B cell (primary cell): ENCODE results near the gene ZMYND8. TPM values are rescaled to one million over a fixed set of nuclear protein-coding genes. Genes with fewer than 3 reads are reported as not detected.

Experiments used
- ATAC-seq: fragments of 200-7000 bp; cut with Tn5 transposase; one replicate; pipeline ENCODE4 v1.10.0; 2021; ENCODE audit warnings: low read depth, mild to moderate bottlenecking, moderate number of reproducible peaks, moderate library complexity
- CTCF ChIA-PET: fragments of 350-600 bp; sonication (Branson Sonifier 250); formaldehyde crosslinking; loops from one replicate; lab custom pipeline; 2021; ENCODE audit warnings: antibody characterized with exemption, inconsistent platforms; lab: Charles Lee
- POLR2A ChIA-PET: fragments of 350-600 bp; sonication (Branson Sonifier 250); formaldehyde crosslinking; loops from one replicate; lab custom pipeline; 2021; ENCODE audit warnings: antibody characterized with exemption; lab: Charles Lee
- DNase-seq: peaks from one replicate; pipeline ENCODE4 v3.0.0; 2013
- H2AFZ ChIP-seq: 2 replicates; pipeline ENCODE4 v1.6.1; 2012; ENCODE audit warnings: mild to moderate bottlenecking, low read depth, low read length; ENCODE audit not compliant: insufficient read depth, poor library complexity, severe bottlenecking
- H3K27ac ChIP-seq, 2 donors: 1 replicate in 1 of 2; 2 replicates in 1 of 2; pipeline ENCODE4 v1.5.1; 2012 to 2013; ENCODE audit warnings: low read length in 2 of 2, mild to moderate bottlenecking in 2 of 2, moderate library complexity in 1 of 2
- H3K27me3 ChIP-seq, 4 experiments: fragments of 200-600 bp in 1 of 4; sonication (generic) in 1 of 4; replicated peaks in 1 of 4; 1 replicate in 2 of 4; 2 replicates in 2 of 4; pipeline versions ENCODE4 v1.6.1 to v1.7.0; 2013 to 2016; ENCODE audit warnings: low read length in 3 of 4, mild to moderate bottlenecking in 2 of 4, mixed read lengths in 1 of 4, moderate library complexity in 1 of 4; ENCODE audit not compliant: insufficient read depth in 4 of 4, control insufficient read depth in 3 of 4; ENCODE audit errors: control extremely low read depth in 1 of 4
- H3K36me3 ChIP-seq, 2 experiments: replicated peaks in 1 of 2; 1 replicate in 1 of 2; 2 replicates in 1 of 2; pipeline versions ENCODE4 v1.6.1 to v1.7.1; 2013; ENCODE audit warnings: low read length in 1 of 2; ENCODE audit not compliant: insufficient read depth in 2 of 2, control insufficient read depth in 1 of 2; ENCODE audit errors: control extremely low read depth in 1 of 2, extremely low read depth in 1 of 2
- H3K4me1 ChIP-seq, 2 donors: fragments of 200-600 bp in 1 of 2; sonication (generic) in 1 of 2; 1 replicate in 1 of 2; 2 replicates in 1 of 2; pipeline versions ENCODE4 v1.5.1 to v1.6.1; 2013 to 2017; ENCODE audit warnings: low read length in 2 of 2; ENCODE audit not compliant: control insufficient read depth in 2 of 2, insufficient read depth in 2 of 2
- H3K4me2 ChIP-seq: replicated peaks from 2 replicates; pipeline ENCODE3; 2012; ENCODE audit warnings: mild to moderate bottlenecking, low read depth, low read length; ENCODE audit not compliant: poor library complexity, severe bottlenecking
- H3K4me3 ChIP-seq, 5 experiments: fragments of 200-600 bp in 1 of 5; sonication (generic) in 1 of 5; 1 replicate in 3 of 5; 2 replicates in 2 of 5; pipeline versions ENCODE4 v1.5.1 to v1.7.0; 2011 to 2016; ENCODE audit warnings: low read length in 4 of 5, mild to moderate bottlenecking in 4 of 5, low read depth in 2 of 5, control low read depth in 1 of 5, moderate library complexity in 1 of 5; ENCODE audit not compliant: insufficient read depth in 1 of 5; ENCODE audit errors: control extremely low read depth in 1 of 5, extremely low read depth in 1 of 5
- H3K79me2 ChIP-seq: fragments of 200-600 bp; sonication (generic); one replicate; pipeline ENCODE4 v1.6.0; 2016; ENCODE audit warnings: low read length; ENCODE audit not compliant: control insufficient read depth, insufficient read depth
- H3K9ac ChIP-seq: fragments of 200-600 bp; sonication (generic); 2 replicates; pipeline ENCODE4 v1.6.1; 2017; ENCODE audit warnings: mild to moderate bottlenecking, low read length, moderate library complexity
- H3K9me3 ChIP-seq, 3 donors: one replicate each; pipeline versions ENCODE4 v1.6.1 to v1.7.1; 2013; ENCODE audit warnings: low read length in 2 of 3; ENCODE audit not compliant: control insufficient read depth in 2 of 3, insufficient read depth in 1 of 3; ENCODE audit errors: control extremely low read depth in 1 of 3
- H4K20me1 ChIP-seq: 2 replicates; pipeline ENCODE4 v1.6.0; 2012; ENCODE audit warnings: mild to moderate bottlenecking, low read length; ENCODE audit not compliant: insufficient read depth, control insufficient read depth, poor library complexity, severe bottlenecking
- H3K27ac Mint-ChIP-seq: one replicate; pipeline ENCODE4 v1.8.0; 2021; ENCODE audit warnings: mixed read lengths
- H3K27me3 Mint-ChIP-seq: one replicate; pipeline ENCODE4 v1.8.0; 2021; ENCODE audit warnings: mixed read lengths
- H3K4me1 Mint-ChIP-seq: one replicate; pipeline ENCODE4 v1.8.0; 2021; ENCODE audit warnings: mixed read lengths
- H3K4me3 Mint-ChIP-seq: one replicate; pipeline ENCODE4 v1.8.0; 2021; ENCODE audit warnings: mixed read lengths
- H3K9me3 Mint-ChIP-seq: one replicate; pipeline ENCODE4 v1.8.0; 2022; ENCODE audit warnings: mixed read lengths; ENCODE audit not compliant: insufficient read depth
- EZH2 ChIP-seq: IDR thresholded peaks from 2 replicates; pipeline ENCODE4 v1.6.1; 2012; ENCODE audit warnings: borderline replicate concordance, low read depth, mild to moderate bottlenecking, moderate library complexity, low read length; ENCODE audit not compliant: insufficient read depth, poor library complexity, severe bottlenecking
- WGBS: methylation state at CpG from one replicate; pipeline ENCODE4 v1.1.5; 2013; ENCODE audit warnings: missing lambda C conversion rate; ENCODE audit not compliant: insufficient coverage; 5-methylcytosine and 5-hydroxymethylcytosine counted together
- intact Hi-C: fragments of 100-400 bp; cut with micrococcal nuclease; formaldehyde crosslinking; loops from one replicate; pipeline ENCODE4 v1.10.0; 2022
- polyA plus RNA-seq: library from polyadenylated mRNA; depleted of rRNA; stranded (reverse); fragments of >200 nt; gene quantifications from 2 replicates; pipeline ENCODE4 v1.2.3, GENCODE V29; 2012
- total RNA-seq, 2 donors: library from RNA; stranded (reverse); fragments of 120-200 nt in 1 of 2; gene quantifications; 1 replicate in 1 of 2; 2 replicates in 1 of 2; pipeline versions ENCODE4 v1.2.3 to v1.2.4, GENCODE V29; 2013 to 2022
- TF ChIP-seq, protein P1 (sequence below): fragments of 200-600 bp; IDR thresholded peaks from one replicate; pipeline ENCODE4 v1.8.0; 2022; ENCODE audit warnings: antibody characterized with exemption, mild to moderate bottlenecking

Gene ZMYND8
- total and polyA plus RNA-seq, 2 donors (not counting 1 experiment from before 2014, with no cell fraction given) = 20.3 to 67.2 TPM

DNA sequence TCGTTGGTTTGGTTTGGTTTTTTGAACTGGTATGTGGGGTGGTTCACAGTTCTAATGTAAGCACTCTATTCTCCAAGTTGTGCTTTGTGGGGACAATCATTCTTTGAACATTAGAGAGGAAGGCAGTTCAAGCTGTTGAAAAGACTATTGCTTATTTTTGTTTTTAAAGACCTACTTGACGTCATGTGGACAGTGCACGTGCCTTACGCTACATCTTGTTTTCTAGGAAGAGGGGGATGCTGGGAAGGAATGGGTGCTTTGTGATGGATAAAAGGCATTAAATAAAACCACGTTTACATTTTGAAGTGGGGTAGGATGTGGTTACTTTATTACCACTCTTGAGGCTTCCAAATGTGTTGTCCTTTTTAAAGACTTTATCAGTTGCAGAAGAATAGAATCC lies 168.0 kb downstream of the ZMYND8 start:
- intact Hi-C loops = no loop called here
- Histone ChIP-seq H3K27me3 (peaks cover 0 to 10% (median 2%) of the 10 kb centered on the region in 4 experiments), H3K9ac (no peak overlapping the region), H3K79me2 (no peaks in the 10 kb centered on the region), H2AFZ (no peak overlapping the region), H3K4me3 (no peak overlapping the region), H3K27ac (no peak overlapping the region), H3K4me1 (no peaks in the 10 kb centered on the region), H3K9me3 (no peaks in the 10 kb centered on the region), H3K36me3 (no peaks in the 10 kb centered on the region), H3K4me2 (no peak overlapping the region), H4K20me1 (no peaks in the 10 kb centered on the region)
- TF ChIP-seq EZH2 = no peak
- Mint-ChIP-seq H3K4me3 (no peak overlapping the region), H3K27me3 (peaks cover 17% of the 10 kb centered on the region), H3K27ac (no peak overlapping the region), H3K9me3 (no peaks in the 10 kb centered on the region), H3K4me1 (no peaks in the 10 kb centered on the region)
- DNase-seq (no peak), ATAC-seq (no peak)
- ChIA-PET POLR2A (interaction anchor here (0.9 kb wide), 1 partner anchor 621 kb away, joined by 6 read pairs; no protein-coding TSS in a partner anchor), CTCF (interaction anchor here (1.2 kb wide), 1 partner anchor 195 kb away, joined by 4 read pairs; no protein-coding TSS in a partner anchor)
- 94% methylated on average over 3 of the region's 5 CpGs for WGBS

DNA sequence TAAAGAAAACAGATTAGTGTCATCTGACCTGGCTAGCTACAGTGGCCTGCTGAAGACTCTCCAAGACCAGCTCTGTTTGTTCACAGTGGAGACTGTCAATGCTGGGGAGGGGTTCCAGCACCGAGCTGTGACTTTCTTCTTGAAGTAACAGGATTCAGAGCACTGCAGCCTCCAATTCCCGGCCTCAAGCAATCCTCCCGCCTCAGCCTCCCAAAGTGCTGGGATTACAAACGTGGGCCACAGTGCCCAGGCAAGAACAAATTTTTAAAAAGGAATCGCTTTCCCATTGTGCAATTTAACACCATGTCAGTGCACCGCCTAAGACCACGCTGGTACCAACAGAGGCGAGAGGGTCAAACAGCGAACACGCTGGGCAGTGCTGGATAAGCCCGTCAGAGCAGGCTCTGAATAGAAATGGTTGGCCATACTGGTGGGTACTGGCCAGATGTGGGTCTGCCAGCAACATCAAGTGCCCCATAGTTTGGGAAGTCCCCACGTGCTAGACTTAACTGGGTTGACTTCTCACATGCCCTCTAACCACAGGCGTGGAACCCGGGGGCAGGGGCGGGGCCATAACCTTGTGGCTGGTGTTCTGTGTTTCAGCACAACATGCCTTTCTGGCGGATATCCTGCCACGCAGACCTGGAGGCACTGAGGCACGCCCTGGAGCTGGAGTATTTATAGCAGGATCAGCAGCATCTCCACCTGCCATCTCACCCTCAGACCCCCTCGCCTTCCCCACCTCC lies 168.9 kb downstream of the ZMYND8 start:
- no peaks in the 10 kb centered on the region for H3K9me3 Mint-ChIP-seq
- peaks cover 0 to 10% (median 2%) of the 10 kb centered on the region in 4 experiments for H3K27me3 ChIP-seq
- ATAC-seq (no peak), DNase-seq (no peak)
- TF ChIP-seq, protein P1, sequence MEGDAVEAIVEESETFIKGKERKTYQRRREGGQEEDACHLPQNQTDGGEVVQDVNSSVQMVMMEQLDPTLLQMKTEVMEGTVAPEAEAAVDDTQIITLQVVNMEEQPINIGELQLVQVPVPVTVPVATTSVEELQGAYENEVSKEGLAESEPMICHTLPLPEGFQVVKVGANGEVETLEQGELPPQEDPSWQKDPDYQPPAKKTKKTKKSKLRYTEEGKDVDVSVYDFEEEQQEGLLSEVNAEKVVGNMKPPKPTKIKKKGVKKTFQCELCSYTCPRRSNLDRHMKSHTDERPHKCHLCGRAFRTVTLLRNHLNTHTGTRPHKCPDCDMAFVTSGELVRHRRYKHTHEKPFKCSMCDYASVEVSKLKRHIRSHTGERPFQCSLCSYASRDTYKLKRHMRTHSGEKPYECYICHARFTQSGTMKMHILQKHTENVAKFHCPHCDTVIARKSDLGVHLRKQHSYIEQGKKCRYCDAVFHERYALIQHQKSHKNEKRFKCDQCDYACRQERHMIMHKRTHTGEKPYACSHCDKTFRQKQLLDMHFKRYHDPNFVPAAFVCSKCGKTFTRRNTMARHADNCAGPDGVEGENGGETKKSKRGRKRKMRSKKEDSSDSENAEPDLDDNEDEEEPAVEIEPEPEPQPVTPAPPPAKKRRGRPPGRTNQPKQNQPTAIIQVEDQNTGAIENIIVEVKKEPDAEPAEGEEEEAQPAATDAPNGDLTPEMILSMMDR = no peak
- no peak for TF ChIP-seq EZH2
- no peak overlapping the region for H3K9ac ChIP-seq
- H3K36me3 ChIP-seq = no peaks in the 10 kb centered on the region
- H3K4me2 ChIP-seq = no peak overlapping the region
- H3K27ac ChIP-seq = no peak overlapping the region
- H3K4me1 ChIP-seq = no peaks in the 10 kb centered on the region
- no peaks in the 10 kb centered on the region for H3K9me3 ChIP-seq
- H3K79me2 ChIP-seq = no peaks in the 10 kb centered on the region
- POLR2A ChIA-PET = no interaction called here
- H3K4me3 Mint-ChIP-seq = no peak overlapping the region
- no peaks in the 10 kb centered on the region for H4K20me1 ChIP-seq
- 79% methylated on average over 17 of the region's 19 CpGs for WGBS
- CTCF ChIA-PET = interaction anchor here (1.0 kb wide), 2 partner anchors 9 to 11 kb away, joined by 3 read pairs; no protein-coding TSS in a partner anchor
- H2AFZ ChIP-seq = no peak overlapping the region
- no peaks in the 10 kb centered on the region for H3K4me1 Mint-ChIP-seq
- intact Hi-C loops = no loop called here
- no peak overlapping the region for H3K27ac Mint-ChIP-seq
- H3K4me3 ChIP-seq = no peak overlapping the region
- H3K27me3 Mint-ChIP-seq = peaks cover 17% of the 10 kb centered on the region
